Colonic mucosa (tissue), 4 donors: Measurements from ENCODE around the gene TMEM132C. TPM values are rescaled to one million over a fixed set of nuclear protein-coding genes. Genes with fewer than 3 reads are reported as not detected.

Source experiments
- DNase-seq: peaks from one replicate; pipeline ENCODE4 v3.0.0-alpha.2; 2020
- H3K27ac ChIP-seq: fragments of 200-600 bp; one replicate; pipeline ENCODE4 v1.8.0; 2021
- H3K27me3 ChIP-seq: fragments of 200-600 bp; one replicate; pipeline ENCODE4 v1.8.0; 2021
- H3K36me3 ChIP-seq: fragments of 200-600 bp; one replicate; pipeline ENCODE4 v1.8.0; 2021
- H3K4me1 ChIP-seq: fragments of 200-600 bp; one replicate; pipeline ENCODE4 v1.8.0; 2021; ENCODE audit warnings: mild to moderate bottlenecking
- H3K4me3 ChIP-seq: fragments of 200-600 bp; one replicate; pipeline ENCODE4 v1.8.0; 2021
- H3K9ac ChIP-seq, 2 donors: one replicate each; pipeline ENCODE4 v1.7.0; 2013; ENCODE audit warnings: control low read depth in 2 of 2, low read depth in 2 of 2, low read length in 2 of 2
- H3K9me3 ChIP-seq: fragments of 200-600 bp; one replicate; pipeline ENCODE4 v1.8.0; 2021
- CTCF ChIP-seq: fragments of 200-600 bp; IDR thresholded peaks from one replicate; pipeline ENCODE4 v1.8.0; 2022; ENCODE audit warnings: antibody characterized with exemption, mild to moderate bottlenecking
- intact Hi-C: fragments of 100-400 bp; cut with DNase I; formaldehyde crosslinking; loops from one replicate; pipeline ENCODE4 v1.14.1; 2022
- total RNA-seq, 2 donors: library from RNA; stranded (reverse); fragmentation: NEBNext Ultra II Directional in 1 of 2; extraction: Animal tissue kit (Norgen Biotek cat#: 25700) in 1 of 2; gene quantifications; one replicate each; pipeline ENCODE4 v1.2.1, GENCODE V29; 2021
- donor health status: healthy.
- donor health status: DM: no; HTN: no; CAD: no.
- donor health status: DM: no; HTN: no; CAD: no.

Gene TMEM132C
- total RNA-seq, 2 donors from 2014 or later: 0.25 to 0.42 TPM

GRCh38 chr12:128316973-128317526 lies 50.1 kb downstream of the TMEM132C start:
- no peaks in the 10 kb centered on the region for H3K36me3 ChIP-seq
- H3K9me3 ChIP-seq: no peaks in the 10 kb centered on the region
- H3K4me1 ChIP-seq: no peaks in the 10 kb centered on the region
- DNase-seq: no peak
- H3K4me3 ChIP-seq: no peak overlapping the region
- H3K9ac ChIP-seq: no peak overlapping the region
- intact Hi-C loops: no loop called here
- no peaks in the 10 kb centered on the region for H3K27me3 ChIP-seq
- no peak for TF ChIP-seq CTCF
- no peak overlapping the region for H3K27ac ChIP-seq

- Histone ChIP-seq H3K9ac (no peak overlapping the region), H3K4me3 (no peak overlapping the region), H3K27me3 (no peaks in the 10 kb centered on the region), H3K27ac (no peak overlapping the region), H3K4me1 (no peaks in the 10 kb centered on the region), H3K36me3 (no peaks in the 10 kb centered on the region), H3K9me3 (no peaks in the 10 kb centered on the region)
- no peak for DNase-seq
- intact Hi-C loops: no loop called here
- TF ChIP-seq CTCF: no peak
Observed at GRCh38 chr12:128318341-128318740, 51.4 kb downstream of the TMEM132C start.

GRCh38 chr12:128318946-128319345 lies 52.0 kb downstream of the TMEM132C start:
- intact Hi-C loops: no loop called here
- no peak for TF ChIP-seq CTCF
- H3K9me3 ChIP-seq: no peaks in the 10 kb centered on the region
- no peak overlapping the region for H3K27ac ChIP-seq
- no peaks in the 10 kb centered on the region for H3K27me3 ChIP-seq
- no peaks in the 10 kb centered on the region for H3K36me3 ChIP-seq
- DNase-seq: no peak
- H3K9ac ChIP-seq: no peak overlapping the region
- H3K4me1 ChIP-seq: no peaks in the 10 kb centered on the region
- H3K4me3 ChIP-seq: no peak overlapping the region

GRCh38 chr12:128322341-128322740 lies 55.4 kb downstream of the TMEM132C start:
- no peak overlapping the region for H3K4me3 ChIP-seq
- no peaks in the 10 kb centered on the region for H3K27me3 ChIP-seq
- intact Hi-C loops: no loop called here
- no peaks in the 10 kb centered on the region for H3K36me3 ChIP-seq
- no peak for TF ChIP-seq CTCF
- no peaks in the 10 kb centered on the region for H3K4me1 ChIP-seq
- no peak for DNase-seq
- no peaks in the 10 kb centered on the region for H3K9me3 ChIP-seq
- no peak overlapping the region for H3K9ac ChIP-seq
- H3K27ac ChIP-seq: no peak overlapping the region

GRCh38 chr12:128323145-128323920 lies 56.4 kb downstream of the TMEM132C start:
- no peak overlapping the region for H3K9ac ChIP-seq
- no peak overlapping the region for H3K4me3 ChIP-seq
- intact Hi-C loops: no loop called here
- no peak for TF ChIP-seq CTCF
- no peak overlapping the region for H3K27ac ChIP-seq
- DNase-seq: no peak
- H3K9me3 ChIP-seq: no peaks in the 10 kb centered on the region
- no peaks in the 10 kb centered on the region for H3K27me3 ChIP-seq
- H3K4me1 ChIP-seq: no peaks in the 10 kb centered on the region
- H3K36me3 ChIP-seq: no peaks in the 10 kb centered on the region
